Psoas muscle (tissue), 8 donors: ENCODE results near the gene PINK1. TPM values are rescaled to one million over a fixed set of nuclear protein-coding genes. Genes with fewer than 3 reads are reported as not detected.

Experiments
- ATAC-seq, 4 donors: fragments of 200-7000 bp; cut with Tn5 transposase; one replicate each; pipeline ENCODE4 v1.9.1; 2020; ENCODE audit warnings: moderate library complexity in 3 of 4, mild to moderate bottlenecking in 2 of 4
- DNase-seq, 2 donors: peaks; one replicate each; pipeline ENCODE4 v3.0.0-alpha.2; 2020
- H3K27ac ChIP-seq: fragments of 200-600 bp; one replicate; pipeline ENCODE4 v1.8.0; 2022
- H3K27me3 ChIP-seq, 3 donors: fragments of 200-600 bp in 1 of 3; one replicate each; pipeline versions ENCODE4 v1.6.1 to v1.8.0; 2013 to 2022; ENCODE audit warnings: low read length in 2 of 3, mild to moderate bottlenecking in 2 of 3, moderate library complexity in 1 of 3; ENCODE audit not compliant: insufficient read depth in 3 of 3
- H3K36me3 ChIP-seq, 2 donors: fragments of 200-600 bp in 1 of 2; one replicate each; pipeline versions ENCODE4 v1.6.1 to v1.8.0; 2013 to 2022; ENCODE audit warnings: low read depth in 1 of 2, mild to moderate bottlenecking in 1 of 2, moderate library complexity in 1 of 2; ENCODE audit not compliant: insufficient read depth in 1 of 2
- H3K4me1 ChIP-seq: fragments of 200-600 bp; one replicate; pipeline ENCODE4 v1.8.0; 2022
- H3K4me3 ChIP-seq: fragments of 200-600 bp; one replicate; pipeline ENCODE4 v1.8.0; 2022; ENCODE audit warnings: mild to moderate bottlenecking
- H3K9me3 ChIP-seq: fragments of 200-600 bp; one replicate; pipeline ENCODE4 v1.8.0; 2022
- WGBS, 3 donors: extraction: QIAGEN DNeasy Blood & Tissue Kit; methylation state at CpG; one replicate each; pipeline versions ENCODE4 v1.1.6 to v1.1.7; 2013; 5-methylcytosine and 5-hydroxymethylcytosine counted together
- intact Hi-C, 2 donors: fragments of 100-400 bp; cut with DNase I; formaldehyde crosslinking; loops; one replicate each; pipeline versions ENCODE4 v1.11.0 to v1.14.2; 2022
- polyA plus RNA-seq, 3 donors: library from polyadenylated mRNA; stranded (reverse); fragments of 200-250 nt; gene quantifications; one replicate each; pipeline ENCODE4 v1.2.3, GENCODE V29; 2013
- total RNA-seq, 4 donors: library from RNA; stranded (reverse); fragmentation: NEBNext Ultra II Directional in 2 of 4; extraction: Animal tissue kit (Norgen Biotek cat#: 25700) in 2 of 4; gene quantifications; one replicate each; pipeline versions ENCODE4 v1.2.1 to v1.2.4, GENCODE V29; 2021 to 2023
- TF ChIP-seq, protein P1 (sequence below): fragments of 200-600 bp; IDR thresholded peaks from one replicate; pipeline ENCODE4 v1.8.0; 2022; ENCODE audit warnings: antibody characterized with exemption
- donor health status: healthy with polysubstance abuse.
- donor health status: DM: no; HTN: no; CAD: no; lungs with moderate emphysema.
- donor health status: Bipolar disorder and iron deficiency.
- donor health status: healthy.
- donor health status: DM: yes; HTN: yes; CAD: no.
- donor health status: DM: no; HTN: no; CAD: no.
- donor health status: DM: no; HTN: no; CAD: no.
- donor health status: DM: yes; HTN: yes; CAD: no.

PINK1 gene
- total and polyA plus RNA-seq, 7 donors, result 218 to 506 (median 383) TPM

DNA sequence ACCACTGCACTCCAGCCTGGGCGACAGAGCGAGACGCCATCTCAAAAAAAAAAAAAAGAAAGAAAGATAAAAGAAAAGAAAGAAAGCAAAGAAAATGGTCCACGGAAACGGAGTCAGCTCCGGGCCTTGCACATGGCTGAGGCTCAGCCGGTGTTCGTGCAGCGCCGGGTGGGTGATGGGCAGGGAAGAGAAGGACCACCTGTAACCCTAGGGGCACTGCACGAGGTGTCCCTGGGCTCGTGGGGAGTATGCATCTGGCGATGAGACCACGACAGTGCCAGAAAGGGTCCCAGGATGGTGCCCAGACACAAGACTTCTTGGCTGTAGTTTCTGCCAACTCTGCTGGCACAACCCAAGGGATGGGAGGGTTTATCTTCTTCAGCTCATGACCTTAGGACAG, 38.5 kb upstream of the PINK1 start:
- no peak for ATAC-seq

GRCh38 chr1:20596106-20596505, 37.2 kb upstream of the PINK1 start:
- Histone ChIP-seq H3K27me3 (peaks cover 0 to 12% (median 0%) of the 10 kb centered on the region in 3 donors), H3K36me3 (no peaks in the 10 kb centered on the region), H3K4me1 (no peaks in the 10 kb centered on the region), H3K9me3 (no peaks in the 10 kb centered on the region), H3K4me3 (no peak overlapping the region), H3K27ac (no peak overlapping the region)
- intact Hi-C loops, result no loop called here
- DNase-seq (no peak), ATAC-seq (no peak)
- 40 to 51% (median 42%) methylated on average over 6 of the region's 6 CpGs for WGBS, 3 donors
- TF ChIP-seq, protein P1, sequence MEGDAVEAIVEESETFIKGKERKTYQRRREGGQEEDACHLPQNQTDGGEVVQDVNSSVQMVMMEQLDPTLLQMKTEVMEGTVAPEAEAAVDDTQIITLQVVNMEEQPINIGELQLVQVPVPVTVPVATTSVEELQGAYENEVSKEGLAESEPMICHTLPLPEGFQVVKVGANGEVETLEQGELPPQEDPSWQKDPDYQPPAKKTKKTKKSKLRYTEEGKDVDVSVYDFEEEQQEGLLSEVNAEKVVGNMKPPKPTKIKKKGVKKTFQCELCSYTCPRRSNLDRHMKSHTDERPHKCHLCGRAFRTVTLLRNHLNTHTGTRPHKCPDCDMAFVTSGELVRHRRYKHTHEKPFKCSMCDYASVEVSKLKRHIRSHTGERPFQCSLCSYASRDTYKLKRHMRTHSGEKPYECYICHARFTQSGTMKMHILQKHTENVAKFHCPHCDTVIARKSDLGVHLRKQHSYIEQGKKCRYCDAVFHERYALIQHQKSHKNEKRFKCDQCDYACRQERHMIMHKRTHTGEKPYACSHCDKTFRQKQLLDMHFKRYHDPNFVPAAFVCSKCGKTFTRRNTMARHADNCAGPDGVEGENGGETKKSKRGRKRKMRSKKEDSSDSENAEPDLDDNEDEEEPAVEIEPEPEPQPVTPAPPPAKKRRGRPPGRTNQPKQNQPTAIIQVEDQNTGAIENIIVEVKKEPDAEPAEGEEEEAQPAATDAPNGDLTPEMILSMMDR, result no peak

More for the DNA sequence above, 38.5 kb upstream of the PINK1 start:
- Histone ChIP-seq H3K36me3 (no peaks in the 10 kb centered on the region), H3K4me3 (no peak overlapping the region), H3K27me3 (peaks cover 0 to 22% (median 0%) of the 10 kb centered on the region in 3 donors), H3K9me3 (no peaks in the 10 kb centered on the region), H3K4me1 (no peaks in the 10 kb centered on the region), H3K27ac (no peak overlapping the region)
- TF ChIP-seq, protein P1, result no peak
- DNase-seq, result no peak
- intact Hi-C loops, result no loop called here
- WGBS, 3 donors, result 74 to 85% (median 80%) methylated on average over 14 of the region's 14 CpGs

GRCh38 chr1:20597650-20598049, 35.6 kb upstream of the PINK1 start:
- peaks cover 0 to 2% (median 0%) of the 10 kb centered on the region in 3 donors for H3K27me3 ChIP-seq
- intact Hi-C loops, result no loop called here
- H3K4me1 ChIP-seq, result no peaks in the 10 kb centered on the region
- no peaks in the 10 kb centered on the region for H3K9me3 ChIP-seq
- no peaks in the 10 kb centered on the region for H3K36me3 ChIP-seq
- WGBS, 3 donors, result 78 to 86% (median 81%) methylated on average over 3 of the region's 3 CpGs
- DNase-seq, result no peak
- H3K4me3 ChIP-seq, result no peak overlapping the region
- H3K27ac ChIP-seq, result no peak overlapping the region
- TF ChIP-seq, protein P1, result no peak
- no peak for ATAC-seq

GRCh38 chr1:20600156-20600555, 33.1 kb upstream of the PINK1 start:
- Histone ChIP-seq H3K9me3 (no peaks in the 10 kb centered on the region), H3K36me3 (no peaks in the 10 kb centered on the region), H3K27me3 (peaks cover 0 to 1% (median 0%) of the 10 kb centered on the region in 3 donors), H3K4me1 (no peaks in the 10 kb centered on the region), H3K4me3 (no peak overlapping the region), H3K27ac (no peak overlapping the region)
- no peak for ATAC-seq
- no peak for DNase-seq
- WGBS, 3 donors, result 74 to 80% (median 79%) methylated on average over 5 of the region's 5 CpGs
- TF ChIP-seq, protein P1, result no peak
- intact Hi-C loops, result no loop called here

DNA sequence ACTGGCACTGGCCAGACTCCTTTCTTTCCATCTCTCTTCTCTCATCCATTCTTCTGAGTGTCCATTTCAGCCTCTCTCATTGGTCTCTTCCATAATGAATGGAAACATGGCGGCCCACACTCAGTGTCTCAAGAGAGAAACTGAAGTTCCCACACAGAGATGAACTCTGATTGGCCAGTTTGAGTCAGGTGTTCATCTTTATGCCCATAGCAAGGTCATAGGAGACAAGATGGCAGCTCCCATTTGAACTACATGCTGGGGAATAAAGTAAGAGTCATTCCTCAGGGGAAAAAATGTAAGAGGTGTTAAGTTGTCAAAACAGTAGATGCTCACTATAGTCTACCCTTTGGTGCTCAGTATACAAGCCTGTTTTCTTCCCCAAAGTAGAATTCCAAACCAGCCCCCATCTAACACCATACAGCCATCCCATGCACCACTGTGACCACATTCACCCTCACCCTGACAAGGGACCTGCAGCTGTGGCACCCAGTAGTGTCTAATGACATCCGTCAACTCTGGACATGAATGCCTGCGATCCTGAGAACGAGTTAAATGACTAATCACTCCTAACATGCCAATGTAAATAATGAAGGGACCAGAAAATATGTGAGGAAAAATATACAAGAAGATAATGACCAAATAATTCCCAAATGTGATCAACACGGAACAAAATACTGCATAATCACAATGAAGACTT, 32.0 kb upstream of the PINK1 start:
- TF ChIP-seq, protein P1, result no peak
- ATAC-seq (no peak), DNase-seq (no peak)
- Histone ChIP-seq H3K9me3 (no peaks in the 10 kb centered on the region), H3K4me3 (no peak overlapping the region), H3K27ac (no peak overlapping the region), H3K4me1 (no peaks in the 10 kb centered on the region), H3K27me3 (peaks cover 0 to 1% (median 0%) of the 10 kb centered on the region in 3 donors), H3K36me3 (no peaks in the 10 kb centered on the region)
- 48 to 65% (median 58%) methylated on average over 5 of the region's 5 CpGs for WGBS, 3 donors
- intact Hi-C loops, result no loop called here
